ACC112 (cell line): ENCODE data around the gene ZNF521.

Experiments used
- H2AFZ ChIP-seq: fragments of 200-600 bp; sonication (generic); one replicate; pipeline ENCODE4 v1.6.0; 2017; ENCODE audit warnings: antibody characterized with exemption, low read length; ENCODE audit not compliant: unreplicated experiment
- H3K27ac ChIP-seq: fragments of 200-600 bp; sonication (generic); 2 replicates; pipeline ENCODE4 v1.5.1; 2014; ENCODE audit warnings: low read depth, mild to moderate bottlenecking, antibody characterized with exemption, low read length, moderate library complexity
- H3K27me3 ChIP-seq: fragments of 200-600 bp; sonication (generic); 2 replicates; pipeline ENCODE4 v1.6.1; 2014; ENCODE audit warnings: mild to moderate bottlenecking, antibody characterized with exemption, low read length, moderate library complexity, mixed read lengths; ENCODE audit not compliant: insufficient read depth
- H3K36me3 ChIP-seq: fragments of 200-600 bp; sonication (generic); 2 replicates; pipeline ENCODE4 v1.6.1; 2016; ENCODE audit warnings: mild to moderate bottlenecking, antibody characterized with exemption, low read length, moderate library complexity, mixed read lengths; ENCODE audit not compliant: insufficient read depth
- H3K4me1 ChIP-seq: fragments of 200-600 bp; sonication (generic); one replicate; pipeline ENCODE4 v1.6.1; 2016; ENCODE audit warnings: low read length, mixed read lengths; ENCODE audit not compliant: insufficient read depth, unreplicated experiment, control insufficient read depth
- H3K4me3 ChIP-seq: fragments of 200-600 bp; sonication (generic); 2 replicates; pipeline ENCODE4 v1.5.1; 2014; ENCODE audit warnings: mild to moderate bottlenecking, low read depth, low read length
- H3K79me2 ChIP-seq: fragments of 200-600 bp; sonication (generic); one replicate; pipeline ENCODE4 v1.6.0; 2016; ENCODE audit warnings: low read length; ENCODE audit not compliant: control insufficient read depth, unreplicated experiment, insufficient read depth

ZNF521 gene

GRCh38 chr18:25100418-25100817 lies 251.5 kb downstream of the ZNF521 start:
- no peaks in the 10 kb centered on the region for H3K27me3 ChIP-seq
- no peak overlapping the region for H3K27ac ChIP-seq
- no peaks in the 10 kb centered on the region for H3K36me3 ChIP-seq
- no peak overlapping the region for H2AFZ ChIP-seq
- H3K79me2 ChIP-seq, result no peaks in the 10 kb centered on the region
- H3K4me3 ChIP-seq, result no peak overlapping the region
- H3K4me1 ChIP-seq, result peaks cover 9% of the 10 kb centered on the region

- no peak overlapping the region for H3K27ac ChIP-seq
- no peaks in the 10 kb centered on the region for H3K36me3 ChIP-seq
- no peaks in the 10 kb centered on the region for H3K27me3 ChIP-seq
- peaks cover 9% of the 10 kb centered on the region for H3K4me1 ChIP-seq
- H3K79me2 ChIP-seq, result no peaks in the 10 kb centered on the region
- no peak overlapping the region for H3K4me3 ChIP-seq
- H2AFZ ChIP-seq, result no peak overlapping the region
These were observed 252.1 kb downstream of the ZNF521 start for GRCh38 chr18:25099895-25100294.

DNA sequence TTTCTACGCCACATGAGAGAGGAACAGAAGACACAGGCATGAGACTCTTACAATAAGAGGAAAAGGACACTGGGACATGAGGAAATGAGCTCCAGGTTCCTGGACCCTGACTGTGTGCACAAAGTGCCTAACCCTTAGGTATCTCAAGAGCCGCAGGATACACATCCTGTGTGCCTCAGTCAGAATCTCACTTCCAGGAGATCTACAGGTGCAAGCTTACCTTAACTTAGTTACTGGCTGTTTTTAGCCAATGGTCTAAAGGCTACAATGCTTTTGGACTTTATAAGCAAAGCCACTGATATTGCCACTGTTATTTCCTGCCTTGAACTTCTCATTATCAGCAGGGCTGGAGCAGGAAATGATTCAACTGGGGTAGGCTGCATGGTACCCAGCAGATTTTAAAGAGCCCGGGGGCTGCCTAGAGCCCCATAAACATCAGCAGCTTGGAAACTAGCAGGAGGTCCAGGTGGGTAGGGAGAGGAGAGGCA lies 254.4 kb downstream of the ZNF521 start:
- Histone ChIP-seq H3K27me3 (no peaks in the 10 kb centered on the region), H3K79me2 (no peaks in the 10 kb centered on the region), H3K27ac (no peak overlapping the region), H3K4me1 (peaks cover 9% of the 10 kb centered on the region), H3K4me3 (no peak overlapping the region), H3K36me3 (no peaks in the 10 kb centered on the region), H2AFZ (no peak overlapping the region)

- H3K4me1 ChIP-seq, result peaks cover 9% of the 10 kb centered on the region
- H3K36me3 ChIP-seq, result no peaks in the 10 kb centered on the region
- no peak overlapping the region for H2AFZ ChIP-seq
- no peak overlapping the region for H3K27ac ChIP-seq
- H3K79me2 ChIP-seq, result no peaks in the 10 kb centered on the region
- no peaks in the 10 kb centered on the region for H3K27me3 ChIP-seq
- no peak overlapping the region for H3K4me3 ChIP-seq
These were observed 254.9 kb downstream of the ZNF521 start for GRCh38 chr18:25097057-25097456.

DNA sequence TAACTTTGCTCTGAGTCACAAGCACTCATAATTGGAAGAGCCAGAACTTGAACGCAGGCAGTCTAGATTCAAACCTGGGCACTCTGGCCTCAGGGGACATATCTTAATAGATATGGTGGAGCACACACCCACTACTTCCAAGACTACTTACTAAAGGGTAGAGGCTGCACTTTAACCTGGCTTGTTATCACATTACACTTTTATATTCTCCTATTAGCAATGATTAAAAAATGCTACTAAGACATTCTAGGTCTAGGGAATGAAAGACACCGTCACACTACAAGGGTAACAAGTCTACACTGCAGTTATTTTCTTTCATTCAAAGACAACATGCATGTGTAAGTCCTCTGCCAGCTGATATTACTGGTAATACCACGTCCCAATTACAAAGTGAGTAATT lies 258.8 kb downstream of the ZNF521 start:
- no peak overlapping the region for H2AFZ ChIP-seq
- H3K27me3 ChIP-seq, result no peaks in the 10 kb centered on the region
- peaks cover 16% of the 10 kb centered on the region for H3K4me1 ChIP-seq
- no peak overlapping the region for H3K27ac ChIP-seq
- H3K4me3 ChIP-seq, result no peak overlapping the region
- H3K79me2 ChIP-seq, result no peaks in the 10 kb centered on the region
- no peaks in the 10 kb centered on the region for H3K36me3 ChIP-seq

DNA sequence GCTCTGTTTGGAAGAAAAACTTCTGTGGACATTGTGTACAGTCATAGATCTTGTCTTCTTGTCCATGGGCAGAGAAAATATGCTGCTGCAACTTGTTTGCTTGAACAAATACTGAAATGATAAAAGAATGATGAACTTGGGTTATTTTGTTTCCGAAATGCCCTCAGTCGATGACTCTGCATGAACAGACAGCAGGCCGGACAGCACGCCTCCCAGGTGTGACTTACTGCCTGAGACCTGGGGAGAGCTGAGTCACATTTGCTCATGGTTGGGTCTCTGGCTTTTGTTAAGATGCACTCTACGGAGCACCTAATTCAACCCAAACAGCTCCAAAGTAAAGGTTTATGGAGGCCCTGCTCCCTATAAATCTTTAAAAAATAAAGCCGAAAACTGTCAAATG lies 262.5 kb downstream of the ZNF521 start:
- H3K27me3 ChIP-seq, result no peaks in the 10 kb centered on the region
- no peak overlapping the region for H2AFZ ChIP-seq
- no peaks in the 10 kb centered on the region for H3K36me3 ChIP-seq
- H3K27ac ChIP-seq, result no peak overlapping the region
- H3K4me3 ChIP-seq, result no peak overlapping the region
- peaks cover 7% of the 10 kb centered on the region for H3K4me1 ChIP-seq
- no peaks in the 10 kb centered on the region for H3K79me2 ChIP-seq

DNA sequence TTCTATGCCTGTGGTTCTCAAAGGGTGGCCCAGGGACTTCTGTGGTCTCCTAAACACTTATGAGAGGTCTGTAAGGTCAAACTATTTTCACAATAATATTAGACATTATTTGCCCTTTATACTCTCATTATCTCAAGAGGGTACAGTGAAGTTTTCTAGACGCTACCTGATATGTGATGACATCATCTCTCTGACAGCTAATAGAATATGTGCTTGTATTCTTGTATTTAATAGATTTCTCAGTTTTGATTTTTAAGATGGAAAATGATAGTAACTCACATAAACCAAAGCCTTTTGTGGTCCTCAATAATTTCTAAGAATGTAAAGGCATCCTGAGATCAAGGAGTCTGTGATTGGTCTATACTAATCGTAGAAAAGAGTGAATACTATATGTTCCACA lies 265.1 kb downstream of the ZNF521 start:
- Histone ChIP-seq H3K27me3 (no peaks in the 10 kb centered on the region), H3K36me3 (no peaks in the 10 kb centered on the region), H3K4me1 (peaks cover 7% of the 10 kb centered on the region), H3K4me3 (no peak overlapping the region), H3K79me2 (no peaks in the 10 kb centered on the region), H3K27ac (no peak overlapping the region), H2AFZ (no peak overlapping the region)

GRCh38 chr18:25081001-25081400 lies 271.0 kb downstream of the ZNF521 start:
- no peaks in the 10 kb centered on the region for H3K36me3 ChIP-seq
- no peaks in the 10 kb centered on the region for H3K79me2 ChIP-seq
- no peak overlapping the region for H2AFZ ChIP-seq
- H3K27ac ChIP-seq, result no peak overlapping the region
- no peak overlapping the region for H3K4me3 ChIP-seq
- H3K27me3 ChIP-seq, result no peaks in the 10 kb centered on the region
- H3K4me1 ChIP-seq, result no peaks in the 10 kb centered on the region

GRCh38 chr18:25080211-25080610 lies 271.8 kb downstream of the ZNF521 start:
- Histone ChIP-seq H3K79me2 (no peaks in the 10 kb centered on the region), H3K4me3 (no peak overlapping the region), H3K27ac (no peak overlapping the region), H3K27me3 (no peaks in the 10 kb centered on the region), H2AFZ (no peak overlapping the region), H3K4me1 (no peaks in the 10 kb centered on the region), H3K36me3 (no peaks in the 10 kb centered on the region)

GRCh38 chr18:25077944-25078723 lies 273.8 kb downstream of the ZNF521 start:
- H2AFZ ChIP-seq, result no peak overlapping the region
- no peaks in the 10 kb centered on the region for H3K4me1 ChIP-seq
- no peak overlapping the region for H3K27ac ChIP-seq
- no peaks in the 10 kb centered on the region for H3K79me2 ChIP-seq
- H3K4me3 ChIP-seq, result no peak overlapping the region
- H3K27me3 ChIP-seq, result no peaks in the 10 kb centered on the region
- H3K36me3 ChIP-seq, result no peaks in the 10 kb centered on the region
